GM18861 (cell line): ENCODE data around the gene ARHGDIA.
A peak's percentile ranks its signal among the peaks of the same experiment; 100 is the strongest.

Experiments used
- ATAC-seq: cut with Tn5 transposase; IDR thresholded peaks from one replicate; pipeline ENCODE4 v1.9.1; 2021; ENCODE audit not compliant: unreplicated experiment

The ARHGDIA gene

GRCh38 chr17:81888988-81889595, 18.0 kb upstream of the ARHGDIA start:
- no peak for ATAC-seq

GRCh38 chr17:81888105-81888987, 17.2 kb upstream of the ARHGDIA start:
- no peak for ATAC-seq

GRCh38 chr17:81885869-81886548, 14.9 kb upstream of the ARHGDIA start:
- ATAC-seq: no peak

GRCh38 chr17:81885454-81885853, 14.3 kb upstream of the ARHGDIA start:
- no peak for ATAC-seq

- no peak for ATAC-seq
These were observed 13.8 kb upstream of the ARHGDIA start for GRCh38 chr17:81884968-81885367.

- ATAC-seq: no peak
These were observed 13.4 kb upstream of the ARHGDIA start for GRCh38 chr17:81884520-81884919.

GRCh38 chr17:81879121-81879520, 8.0 kb upstream of the ARHGDIA start:
- ATAC-seq: no peak

GRCh38 chr17:81878294-81878693, 7.2 kb upstream of the ARHGDIA start:
- ATAC-seq: no peak

GRCh38 chr17:81877569-81877968, 6.4 kb upstream of the ARHGDIA start:
- no peak for ATAC-seq

GRCh38 chr17:81871387-81872230, 472 bp upstream of the ARHGDIA start:
- ATAC-seq: peak; percentile 30

GRCh38 chr17:81870131-81870980, 781 bp downstream of the ARHGDIA start:
- peak; percentile 2 for ATAC-seq

- ATAC-seq: no peak
These were observed 1.7 kb downstream of the ARHGDIA start for GRCh38 chr17:81869221-81870130.

GRCh38 chr17:81868674-81869220, 2.4 kb downstream of the ARHGDIA start:
- no peak for ATAC-seq

GRCh38 chr17:81867991-81868673, 3.0 kb downstream of the ARHGDIA start:
- ATAC-seq: no peak

GRCh38 chr17:81867170-81867990, 3.8 kb downstream of the ARHGDIA start:
- no peak for ATAC-seq

GRCh38 chr17:81866440-81867169, 4.5 kb downstream of the ARHGDIA start:
- ATAC-seq: no peak
